Naive thymus-derived CD4-positive, alpha-beta T cell (primary cell): ENCODE data around the gene EDEM1. TPM values are rescaled to one million over a fixed set of nuclear protein-coding genes. Genes with fewer than 3 reads are reported as not detected.
"Not testable (repeated sequence)": the region's sequence is repeated elsewhere in the genome, so short reads cannot be mapped to it uniquely, and the experiment has no call there.

ENCODE experiments used
- ATAC-seq: fragments of 150-1000 bp; cut with Tn5 transposase; 2 replicates; pipeline ENCODE4 v1.10.0; 2021; ENCODE audit warnings: mild to moderate bottlenecking, moderate library complexity
- CTCF ChIA-PET: fragments of 350-600 bp; sonication (Branson Sonifier 250); formaldehyde crosslinking; loops from one replicate; lab custom pipeline; 2021; ENCODE audit warnings: antibody characterized with exemption; lab: Charles Lee
- POLR2A ChIA-PET: fragments of 350-600 bp; sonication (Branson Sonifier 250); formaldehyde crosslinking; loops from one replicate; lab custom pipeline; 2021; ENCODE audit warnings: antibody characterized with exemption, inconsistent platforms; lab: Charles Lee
- DNase-seq, 9 donors: peaks; one replicate each; pipeline versions ENCODE4 v3.0.0 to v3.0.0-alpha.2; 2020 to 2022; ENCODE audit warnings: mixed read lengths in 1 of 9
- H3K27ac ChIP-seq: one replicate; pipeline ENCODE4 v1.7.0; 2013; ENCODE audit warnings: mild to moderate bottlenecking, low read depth, low read length, moderate library complexity
- H3K27me3 ChIP-seq, 2 donors: one replicate each; pipeline ENCODE4 v1.7.0; 2013; ENCODE audit warnings: low read length in 2 of 2, mild to moderate bottlenecking in 2 of 2, moderate library complexity in 2 of 2; ENCODE audit not compliant: control insufficient read depth in 2 of 2, insufficient read depth in 2 of 2
- H3K36me3 ChIP-seq, 3 experiments: 1 replicate in 2 of 3; 2 replicates in 1 of 3; pipeline ENCODE4 v1.7.0; 2013; ENCODE audit warnings: low read length in 3 of 3, mild to moderate bottlenecking in 3 of 3, moderate library complexity in 1 of 3; ENCODE audit not compliant: insufficient read depth in 3 of 3, control insufficient read depth in 2 of 3
- H3K4me1 ChIP-seq, 2 donors: one replicate each; pipeline ENCODE4 v1.7.0; 2013; ENCODE audit warnings: low read length in 2 of 2, mild to moderate bottlenecking in 2 of 2, moderate library complexity in 1 of 2; ENCODE audit not compliant: control insufficient read depth in 2 of 2, insufficient read depth in 2 of 2
- H3K4me3 ChIP-seq: 2 replicates; pipeline ENCODE4 v1.7.0; 2013; ENCODE audit warnings: mild to moderate bottlenecking, low read length
- H3K9me3 ChIP-seq, 3 experiments: 1 replicate in 2 of 3; 2 replicates in 1 of 3; pipeline ENCODE4 v1.7.0; 2013; ENCODE audit warnings: low read length in 3 of 3; ENCODE audit not compliant: control insufficient read depth in 2 of 3
- H3K27ac Mint-ChIP-seq, 9 donors: one replicate each; pipeline ENCODE4 v1.8.0; 2020 to 2022; ENCODE audit warnings: mixed read lengths in 9 of 9, mild to moderate bottlenecking in 8 of 9, moderate library complexity in 5 of 9, inconsistent platforms in 2 of 9
- H3K27me3 Mint-ChIP-seq, 5 donors: one replicate each; pipeline ENCODE4 v1.8.0; 2021 to 2022; ENCODE audit warnings: mixed read lengths in 5 of 5, mild to moderate bottlenecking in 1 of 5
- H3K36me3 Mint-ChIP-seq, 5 donors: one replicate each; pipeline ENCODE4 v1.8.0; 2020 to 2022; ENCODE audit warnings: mixed read lengths in 5 of 5, mild to moderate bottlenecking in 3 of 5, inconsistent platforms in 1 of 5
- H3K4me1 Mint-ChIP-seq, 7 donors: one replicate each; pipeline ENCODE4 v1.8.0; 2020 to 2022; ENCODE audit warnings: mixed read lengths in 7 of 7, mild to moderate bottlenecking in 3 of 7, inconsistent platforms in 1 of 7
- H3K4me3 Mint-ChIP-seq, 10 donors: one replicate each; pipeline ENCODE4 v1.8.0; 2020 to 2022; ENCODE audit warnings: mild to moderate bottlenecking in 10 of 10, mixed read lengths in 10 of 10, moderate library complexity in 6 of 10, inconsistent platforms in 2 of 10
- H3K9me3 Mint-ChIP-seq, 11 donors: one replicate each; pipeline ENCODE4 v1.8.0; 2020 to 2022; ENCODE audit warnings: mixed read lengths in 11 of 11, mild to moderate bottlenecking in 4 of 11, inconsistent platforms in 1 of 11, moderate library complexity in 1 of 11
- intact Hi-C, 2 donors: fragments of 100-400 bp; cut with micrococcal nuclease; formaldehyde crosslinking; loops; one replicate each; pipeline ENCODE4 v1.15.1; 2023
- polyA plus RNA-seq, 2 donors: library from polyadenylated mRNA; unstranded; fragments of 300-500 nt; fragmentation: Illumina TruSeq; gene quantifications; one replicate each; pipeline ENCODE4 v1.2.3, GENCODE V29; 2021
- total RNA-seq, 6 experiments: library from RNA in 5 of 6; stranded (reverse) in 5 of 6; gene quantifications; 1 replicate in 5 of 6; 2 replicates in 1 of 6; pipeline ENCODE4 v1.2.3 and lab custom pipeline; 2021 to 2026

Gene EDEM1
- total and polyA plus RNA-seq, 7 experiments from 2014 or later: 41.9 to 138 (median 107) TPM

DNA sequence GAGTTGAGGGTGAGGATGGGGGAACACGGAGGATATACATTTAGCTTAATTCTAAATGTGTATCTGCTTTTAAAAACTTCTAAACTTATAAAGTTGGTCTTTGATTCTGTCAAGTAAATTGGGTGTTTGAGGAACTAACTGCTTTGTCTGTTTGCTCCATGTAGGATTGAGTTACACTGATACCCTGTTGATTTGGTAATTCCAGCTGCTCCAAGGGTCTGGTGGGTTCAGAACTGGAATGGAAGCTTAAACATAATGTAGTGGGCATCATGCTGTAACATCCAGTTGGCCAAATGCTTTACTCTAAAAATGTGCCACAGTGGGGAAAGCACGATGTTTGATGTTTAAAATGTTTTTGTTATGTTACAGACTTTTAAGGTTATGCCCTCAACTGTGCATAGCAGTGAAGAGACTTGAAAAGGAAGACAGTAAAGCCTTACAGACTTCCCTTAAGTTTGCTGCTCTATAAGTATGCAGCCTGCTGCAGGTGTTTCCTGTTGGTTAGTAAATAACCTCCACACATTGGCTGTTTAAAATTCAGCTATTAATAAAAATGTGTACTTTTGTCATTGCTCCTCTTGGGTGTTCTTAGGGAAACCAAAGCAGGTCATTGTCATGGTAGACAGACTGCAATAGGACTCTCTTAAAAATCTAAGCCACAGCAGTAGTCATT, 5.9 kb upstream of the EDEM1 start:
- ChIA-PET POLR2A (interaction anchor here (1.3 to 3.5 kb wide), 2 partner anchors 9 to 14 kb away, joined by 6 to 17 read pairs; no protein-coding TSS in a partner anchor), CTCF (interaction anchor here (1.1 kb wide), 1 partner anchor 30 kb away, joined by 4 read pairs; no protein-coding TSS in a partner anchor)
- no peak for DNase-seq
- intact Hi-C loops: loop anchor here in 1 of 2 donors (10.0 kb wide), 1 partner anchor 457 kb away; no protein-coding TSS in a partner anchor
- Mint-ChIP-seq H3K4me1 (peaks cover 5 to 39% (median 31%) of the 10 kb centered on the region in 7 donors), H3K27ac (peak overlapping the region in 7 of 9 donors; percentile 55 to 89 (median 73)), H3K27me3 (no peaks in the 10 kb centered on the region), H3K36me3 (peaks cover 3 to 21% (median 18%) of the 10 kb centered on the region in 5 donors), H3K4me3 (peak overlapping the region in 1 of 10 donors; percentile 25), H3K9me3 (no peaks in the 10 kb centered on the region)
- peak; percentile 59 for ATAC-seq
- Histone ChIP-seq H3K27ac (no peak overlapping the region), H3K4me1 (peaks cover 0 to 8% of the 10 kb centered on the region in 2 donors), H3K4me3 (no peak overlapping the region), H3K27me3 (no peaks in the 10 kb centered on the region), H3K36me3 (peaks cover 8 to 31% (median 12%) of the 10 kb centered on the region in 3 experiments), H3K9me3 (no peaks in the 10 kb centered on the region)

DNA sequence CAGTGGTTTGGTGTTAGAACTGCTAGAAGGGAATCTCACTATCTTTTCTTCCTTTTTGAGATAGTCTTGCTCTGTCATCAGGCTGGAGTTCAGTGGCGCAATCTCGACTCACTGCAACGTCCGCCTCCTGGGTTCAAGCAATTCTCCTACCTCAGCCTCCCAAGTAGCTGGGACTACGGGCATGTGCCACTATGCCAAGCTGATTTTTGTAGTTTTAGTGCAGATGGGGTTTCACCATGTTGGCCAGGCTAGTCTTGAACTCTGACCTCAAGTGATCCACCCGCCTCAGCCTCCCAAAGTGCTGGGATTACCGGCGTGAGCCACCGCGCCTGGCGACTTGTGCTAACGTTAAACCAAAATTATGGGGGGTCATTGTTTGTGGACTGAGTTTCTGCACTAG, 3.8 kb upstream of the EDEM1 start:
- H3K4me1 ChIP-seq, DNase-seq, ATAC-seq, H3K4me3 ChIP-seq, H3K4me3 Mint-ChIP-seq, H3K27ac ChIP-seq, H3K9me3 ChIP-seq, CTCF ChIA-PET, H3K27me3 Mint-ChIP-seq, H3K27me3 ChIP-seq, H3K9me3 Mint-ChIP-seq: not testable (repeated sequence)
- intact Hi-C loops: loop anchor here in 1 of 2 donors (10.0 kb wide), 1 partner anchor 459 kb away; no protein-coding TSS in a partner anchor
- POLR2A ChIA-PET: interaction anchor here (0.7 to 3.5 kb wide), 2 partner anchors 11 kb away, joined by 3 to 17 read pairs; no protein-coding TSS in a partner anchor
- Mint-ChIP-seq H3K4me1 (peaks cover 1 to 41% (median 36%) of the 10 kb centered on the region in 7 donors), H3K36me3 (peaks cover under 1 to 18% (median 14%) of the 10 kb centered on the region in 5 donors), H3K27ac (peak overlapping the region in 3 of 9 donors; percentile 32 to 59 (median 39))
- peaks cover 5 to 28% (median 8%) of the 10 kb centered on the region in 3 experiments for H3K36me3 ChIP-seq

DNA sequence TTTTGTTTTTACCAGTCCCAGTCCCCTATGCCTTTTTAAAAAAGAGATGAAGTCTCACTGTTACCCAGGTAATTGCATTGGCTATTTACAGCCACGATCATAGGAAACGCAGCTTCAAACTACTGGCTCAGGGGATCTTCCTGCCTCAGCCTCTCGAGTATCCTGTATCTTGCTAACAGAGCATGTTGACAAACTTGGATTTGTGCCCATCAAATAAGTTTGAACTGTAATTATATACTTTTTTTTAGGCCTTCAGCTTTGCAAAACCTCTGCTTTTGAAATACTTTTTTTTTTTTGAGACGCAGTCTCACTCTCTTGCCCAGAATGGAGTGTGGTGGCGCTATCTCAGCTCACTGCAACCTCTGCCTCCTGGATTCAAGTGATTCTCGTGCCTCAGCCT, 3.0 kb upstream of the EDEM1 start:
- Histone ChIP-seq H3K4me3 (no peak overlapping the region), H3K36me3 (peaks cover 3 to 20% (median 8%) of the 10 kb centered on the region in 3 experiments), H3K4me1 (peaks cover 0 to 8% of the 10 kb centered on the region in 2 donors), H3K27ac (no peak overlapping the region), H3K9me3 (no peaks in the 10 kb centered on the region), H3K27me3 (no peaks in the 10 kb centered on the region)
- ChIA-PET CTCF (no interaction called here), POLR2A (no interaction called here)
- DNase-seq (no peak), ATAC-seq (no peak)
- Mint-ChIP-seq H3K4me3 (no peak overlapping the region), H3K27me3 (no peaks in the 10 kb centered on the region), H3K4me1 (peaks cover 0 to 41% (median 33%) of the 10 kb centered on the region in 7 donors), H3K9me3 (peaks cover 0 to 2% (median 0%) of the 10 kb centered on the region in 11 donors), H3K27ac (peak overlapping the region in 5 of 9 donors; percentile 3 to 81 (median 41)), H3K36me3 (peaks cover 0 to 20% (median 9%) of the 10 kb centered on the region in 5 donors)
- intact Hi-C loops: loop anchor here in 1 of 2 donors (10.0 kb wide), 1 partner anchor 460 kb away; no protein-coding TSS in a partner anchor

DNA sequence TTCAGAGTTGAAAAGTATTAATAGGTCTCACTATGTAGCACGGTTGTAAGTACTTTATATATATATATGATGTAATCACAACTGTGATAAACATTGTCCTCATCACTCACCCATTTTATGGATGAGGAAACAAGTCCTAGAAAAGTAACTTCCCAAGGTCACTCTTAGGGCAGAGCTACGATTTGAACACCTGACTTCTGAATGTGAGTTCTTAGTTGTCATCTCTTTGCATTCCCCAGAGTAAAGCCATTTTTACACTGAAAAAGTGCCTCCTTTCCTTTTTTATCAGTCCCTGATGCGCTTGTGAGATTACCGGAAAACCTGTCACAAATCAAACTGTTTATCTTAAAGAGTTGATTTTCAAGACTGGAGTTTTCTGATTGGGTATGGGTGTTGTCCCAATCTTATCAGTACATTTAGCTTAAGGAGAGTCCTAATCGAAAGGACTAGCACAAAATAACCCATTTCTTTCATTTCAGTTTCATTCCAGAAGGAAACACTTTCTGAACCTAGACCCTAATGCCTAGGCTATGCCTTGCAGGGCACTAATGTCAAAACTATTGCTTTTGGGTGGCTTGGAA, 2.3 kb upstream of the EDEM1 start:
- Mint-ChIP-seq H3K27ac (peak overlapping the region in 5 of 9 donors; percentile 31 to 96 (median 81)), H3K4me1 (peaks cover 3 to 44% (median 35%) of the 10 kb centered on the region in 7 donors), H3K36me3 (peaks cover 0 to 24% (median 7%) of the 10 kb centered on the region in 5 donors), H3K27me3 (no peaks in the 10 kb centered on the region), H3K9me3 (peaks cover 0 to 2% (median 0%) of the 10 kb centered on the region in 11 donors), H3K4me3 (no peak overlapping the region)
- Histone ChIP-seq H3K27me3 (no peaks in the 10 kb centered on the region), H3K4me1 (peaks cover 3 to 11% of the 10 kb centered on the region in 2 donors), H3K27ac (peak overlapping the region; percentile 97), H3K9me3 (no peaks in the 10 kb centered on the region), H3K36me3 (peaks cover 3 to 14% (median 8%) of the 10 kb centered on the region in 3 experiments), H3K4me3 (no peak overlapping the region)
- intact Hi-C loops: loop anchor here (5.0 to 10.0 kb wide), 3 partner anchors 178 to 883 kb away; partner anchors contain the start of gene SETMAR (in 1 of the 2)
- POLR2A ChIA-PET: interaction anchor here (4.6 kb wide), 1 partner anchor 12 kb away, joined by 117 read pairs; no protein-coding TSS in a partner anchor
- CTCF ChIA-PET: interaction anchor here (1.9 kb wide), 1 partner anchor 19 kb away, joined by 5 read pairs; no protein-coding TSS in a partner anchor
- DNase-seq: no peak
- ATAC-seq: no peak

DNA sequence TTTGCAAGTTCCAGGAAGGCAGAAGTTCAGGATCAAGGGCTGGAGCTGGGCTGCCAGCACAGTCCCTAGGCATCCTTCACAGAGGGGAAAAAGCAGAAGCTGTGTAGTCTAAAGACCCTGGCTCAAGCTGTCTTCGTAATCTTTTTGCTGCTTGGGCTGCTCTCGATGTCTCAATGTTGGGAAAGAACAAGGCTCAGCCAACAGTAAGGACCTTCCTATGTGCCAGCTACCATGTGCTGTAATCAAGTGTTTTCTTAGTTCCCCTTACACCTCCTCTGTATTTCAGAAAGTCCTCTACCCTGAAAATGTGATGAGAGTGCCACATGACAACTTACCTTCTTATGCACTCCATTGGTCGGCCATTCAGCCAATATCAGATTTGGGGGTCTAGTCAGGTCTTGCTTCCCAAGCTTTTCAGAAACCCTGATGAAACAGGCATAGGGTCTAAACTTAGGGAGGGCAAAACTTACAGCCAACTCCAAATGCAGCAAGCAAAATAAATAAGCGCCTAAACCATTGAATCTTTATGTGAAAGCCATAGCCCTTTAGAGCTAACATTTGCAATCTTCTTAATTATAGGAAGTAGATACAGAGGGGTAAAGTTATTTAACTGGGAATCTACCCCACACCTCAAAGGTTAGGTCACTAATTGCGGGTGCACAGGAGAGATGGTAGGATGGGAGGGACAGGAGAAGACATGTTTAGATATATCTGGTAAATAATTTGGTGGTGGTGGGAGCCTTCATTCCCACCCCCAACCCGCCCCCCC, 1.2 kb upstream of the EDEM1 start:
- Histone ChIP-seq H3K27ac (peak overlapping the region; percentile 97), H3K4me3 (no peak overlapping the region), H3K4me1 (peaks cover 3 to 15% of the 10 kb centered on the region in 2 donors), H3K27me3 (no peaks in the 10 kb centered on the region), H3K36me3 (peaks cover 0 to 12% (median 3%) of the 10 kb centered on the region in 3 experiments), H3K9me3 (no peaks in the 10 kb centered on the region)
- ChIA-PET POLR2A (interaction anchor here (0.6 to 4.6 kb wide), 9 partner anchors 11 to 1387 kb away, joined by 3 to 117 read pairs (median 4); partner anchors contain the start of gene ARL8B), CTCF (interaction anchor here (0.6 to 3.1 kb wide), 7 partner anchors 10 to 56 kb away, joined by 3 to 19 read pairs (median 4); no protein-coding TSS in a partner anchor)
- Mint-ChIP-seq H3K4me3 (peak overlapping the region; percentile 45 to 100 (median 95)), H3K36me3 (peaks cover 0 to 23% (median 4%) of the 10 kb centered on the region in 5 donors), H3K4me1 (peaks cover 5 to 41% (median 32%) of the 10 kb centered on the region in 7 donors), H3K9me3 (peaks cover 0 to 2% (median 0%) of the 10 kb centered on the region in 11 donors), H3K27me3 (no peaks in the 10 kb centered on the region), H3K27ac (peak overlapping the region; percentile 60 to 99 (median 88))
- no peak for DNase-seq
- ATAC-seq: no peak
- intact Hi-C loops: loop anchor here (2.0 to 10.0 kb wide), 5 partner anchors 49 to 884 kb away; partner anchors contain the start of genes SETMAR (in 1 of the 2) and SUMF1 (in 1 of the 2)
